Colonic mucosa (tissue), 4 donors: ENCODE data around the gene DEDD. TPM values are rescaled to one million over a fixed set of nuclear protein-coding genes. Genes with fewer than 3 reads are reported as not detected.

Experiments
- DNase-seq: peaks from one replicate; pipeline ENCODE4 v3.0.0-alpha.2; 2020
- H3K27ac ChIP-seq: fragments of 200-600 bp; one replicate; pipeline ENCODE4 v1.8.0; 2021
- H3K27me3 ChIP-seq: fragments of 200-600 bp; one replicate; pipeline ENCODE4 v1.8.0; 2021
- H3K36me3 ChIP-seq: fragments of 200-600 bp; one replicate; pipeline ENCODE4 v1.8.0; 2021
- H3K4me1 ChIP-seq: fragments of 200-600 bp; one replicate; pipeline ENCODE4 v1.8.0; 2021; ENCODE audit warnings: mild to moderate bottlenecking
- H3K4me3 ChIP-seq: fragments of 200-600 bp; one replicate; pipeline ENCODE4 v1.8.0; 2021
- H3K9ac ChIP-seq, 2 donors: one replicate each; pipeline ENCODE4 v1.7.0; 2013; ENCODE audit warnings: control low read depth in 2 of 2, low read depth in 2 of 2, low read length in 2 of 2
- H3K9me3 ChIP-seq: fragments of 200-600 bp; one replicate; pipeline ENCODE4 v1.8.0; 2021
- CTCF ChIP-seq: fragments of 200-600 bp; IDR thresholded peaks from one replicate; pipeline ENCODE4 v1.8.0; 2022; ENCODE audit warnings: antibody characterized with exemption, mild to moderate bottlenecking
- intact Hi-C: fragments of 100-400 bp; cut with DNase I; formaldehyde crosslinking; loops from one replicate; pipeline ENCODE4 v1.14.1; 2022
- total RNA-seq, 2 donors: library from RNA; stranded (reverse); fragmentation: NEBNext Ultra II Directional in 1 of 2; extraction: Animal tissue kit (Norgen Biotek cat#: 25700) in 1 of 2; gene quantifications; one replicate each; pipeline ENCODE4 v1.2.1, GENCODE V29; 2021
- donor health status: healthy.
- donor health status: DM: no; HTN: no; CAD: no.
- donor health status: DM: no; HTN: no; CAD: no.

The DEDD gene
- total RNA-seq, 2 donors from 2014 or later, result 33.8 to 34.3 TPM

- DNase-seq, result no peak
- intact Hi-C loops, result no loop called here
- Histone ChIP-seq H3K9me3 (no peaks in the 10 kb centered on the region), H3K4me1 (peaks cover 18% of the 10 kb centered on the region), H3K27me3 (no peaks in the 10 kb centered on the region), H3K9ac (peak overlapping the region; percentile 85), H3K27ac (peak overlapping the region; percentile 69), H3K4me3 (peak overlapping the region; percentile 95), H3K36me3 (no peaks in the 10 kb centered on the region)
- no peak for TF ChIP-seq CTCF
Measured at GRCh38 chr1:161158316-161159010, 26.0 kb upstream of the DEDD start.

GRCh38 chr1:161157867-161158266 is 25.4 kb upstream of the DEDD start:
- H3K9me3 ChIP-seq, result no peaks in the 10 kb centered on the region
- no peak overlapping the region for H3K4me3 ChIP-seq
- intact Hi-C loops, result no loop called here
- no peak for TF ChIP-seq CTCF
- no peak overlapping the region for H3K9ac ChIP-seq
- H3K36me3 ChIP-seq, result no peaks in the 10 kb centered on the region
- peaks cover 18% of the 10 kb centered on the region for H3K4me1 ChIP-seq
- H3K27me3 ChIP-seq, result no peaks in the 10 kb centered on the region
- no peak for DNase-seq
- H3K27ac ChIP-seq, result no peak overlapping the region

- Histone ChIP-seq H3K9ac (peak within 1 kb of the TSS; percentile 74 to 86), H3K36me3 (no peaks in the 10 kb centered on the region), H3K4me3 (peak within 1 kb of the TSS; percentile 70), H3K9me3 (no peaks in the 10 kb centered on the region), H3K27me3 (no peaks in the 10 kb centered on the region), H3K4me1 (peaks cover 8% of the 10 kb centered on the region), H3K27ac (peak within 1 kb of the TSS; percentile 88)
- intact Hi-C loops, result no loop called here
- DNase-seq, result peak; percentile 85
- no peak for TF ChIP-seq CTCF
Measured at GRCh38 chr1:161153682-161154337, 21.3 kb upstream of the DEDD start, which contains the start of gene UFC1. Gene UFC1 (plus strand): TSS chr1:161153978. CDS start chr1:161153998, 20 bp downstream.

- Histone ChIP-seq H3K36me3 (no peaks in the 10 kb centered on the region), H3K4me3 (peak overlapping the region; percentile 70), H3K4me1 (peaks cover 8% of the 10 kb centered on the region), H3K27ac (peak overlapping the region; percentile 88), H3K27me3 (no peaks in the 10 kb centered on the region), H3K9me3 (no peaks in the 10 kb centered on the region), H3K9ac (no peak overlapping the region)
- no peak for DNase-seq
- no peak for TF ChIP-seq CTCF
- intact Hi-C loops, result no loop called here
Measured at GRCh38 chr1:161153176-161153575, 20.7 kb upstream of the DEDD start.

- no peak overlapping the region for H3K9ac ChIP-seq
- no peak overlapping the region for H3K27ac ChIP-seq
- no peaks in the 10 kb centered on the region for H3K27me3 ChIP-seq
- no peak overlapping the region for H3K4me3 ChIP-seq
- no peaks in the 10 kb centered on the region for H3K9me3 ChIP-seq
- no peaks in the 10 kb centered on the region for H3K36me3 ChIP-seq
- no peak for TF ChIP-seq CTCF
- DNase-seq, result no peak
- intact Hi-C loops, result no loop called here
- H3K4me1 ChIP-seq, result no peaks in the 10 kb centered on the region
Measured at GRCh38 chr1:161145832-161146231, 13.4 kb upstream of the DEDD start.
